HG03025 (cell line): Measurements from ENCODE around the gene PCDH12.

Source experiments
- ATAC-seq: cut with Tn5 transposase; IDR thresholded peaks from one replicate; pipeline ENCODE4 v1.9.1; 2021; ENCODE audit warnings: mild to moderate bottlenecking, moderate library complexity; ENCODE audit not compliant: unreplicated experiment, low FRiP score

Gene PCDH12

DNA sequence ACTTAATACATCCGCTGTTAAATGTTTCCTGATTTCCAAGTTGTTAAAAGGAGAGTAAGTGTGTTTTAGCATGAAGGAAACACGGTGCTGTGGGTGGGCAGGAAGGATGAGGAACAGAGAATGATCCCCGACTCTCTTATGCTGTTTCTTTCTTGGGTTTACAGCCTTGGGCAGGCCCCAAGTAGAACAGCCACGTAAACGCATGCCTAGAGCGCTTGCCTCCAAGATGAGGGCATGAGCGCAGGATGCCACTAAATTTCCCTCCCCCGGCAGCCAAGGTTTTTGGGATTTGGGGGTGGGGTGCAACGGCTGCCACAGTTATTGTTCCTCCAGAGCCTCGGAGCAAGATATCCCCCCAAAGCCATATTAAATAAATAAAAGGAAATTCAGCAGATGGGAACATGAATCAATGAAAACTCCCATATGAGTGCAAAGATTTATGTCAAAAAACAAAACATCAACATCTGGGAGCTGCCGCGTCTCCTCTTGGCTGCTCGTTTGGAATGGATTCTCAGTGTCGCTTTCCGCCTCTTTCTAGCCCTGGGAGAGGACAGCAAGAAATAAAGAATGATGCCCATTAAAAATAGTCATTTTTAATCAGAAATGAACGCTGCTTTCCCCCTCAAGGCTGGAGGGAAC is 44.3 kb downstream of the PCDH12 start:
- ATAC-seq, result no peak

DNA sequence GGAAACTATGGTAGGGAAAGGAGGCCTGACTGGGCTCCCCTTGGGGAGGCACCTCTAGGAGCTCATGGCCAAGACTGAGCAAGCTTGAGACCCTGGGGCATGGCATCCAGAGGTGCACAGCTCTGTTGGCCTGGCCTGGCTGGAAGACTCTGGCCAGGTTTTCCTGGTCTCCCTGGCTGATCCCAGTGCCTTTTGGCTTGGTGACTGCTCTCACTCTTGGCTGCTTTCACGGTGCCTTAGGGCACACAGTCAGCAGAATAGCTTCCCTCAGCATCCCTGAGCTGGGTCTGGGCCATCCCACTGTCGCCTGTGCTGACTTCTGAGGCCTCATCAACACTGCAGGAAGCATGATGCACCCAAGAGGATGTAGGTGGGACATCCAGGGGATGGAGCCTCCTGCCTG is 47.7 kb downstream of the PCDH12 start:
- no peak for ATAC-seq

DNA sequence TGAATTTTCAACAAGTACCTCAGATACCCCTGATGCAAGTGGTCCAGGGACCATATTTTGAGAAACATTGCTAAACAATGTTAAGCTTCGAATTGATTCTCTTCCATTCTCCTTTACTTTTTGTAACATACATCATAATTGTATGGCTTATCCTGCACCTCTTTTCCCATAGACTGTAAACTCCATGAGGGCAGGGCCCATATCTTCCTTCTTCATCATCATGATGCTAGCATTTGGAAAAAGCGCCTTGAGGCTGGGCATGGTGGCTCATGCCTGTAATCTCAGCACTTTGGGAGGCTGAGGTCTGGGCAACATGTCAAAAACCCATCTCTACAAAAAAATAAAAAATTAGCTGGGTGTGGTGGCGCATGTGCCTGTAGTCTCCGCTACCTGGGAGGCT is 48.8 kb downstream of the PCDH12 start:
- no peak for ATAC-seq

GRCh38 chr5:141908796-141909195 is 49.2 kb downstream of the PCDH12 start:
- ATAC-seq, result no peak

GRCh38 chr5:141906972-141907371 is 51.0 kb downstream of the PCDH12 start:
- ATAC-seq, result no peak

GRCh38 chr5:141906517-141906916 is 51.5 kb downstream of the PCDH12 start:
- no peak for ATAC-seq

GRCh38 chr5:141904551-141904950 is 53.5 kb downstream of the PCDH12 start:
- ATAC-seq, result no peak

GRCh38 chr5:141903261-141903660 is 54.7 kb downstream of the PCDH12 start:
- ATAC-seq, result no peak

GRCh38 chr5:141902015-141902814 is 55.8 kb downstream of the PCDH12 start:
- ATAC-seq, result no peak

DNA sequence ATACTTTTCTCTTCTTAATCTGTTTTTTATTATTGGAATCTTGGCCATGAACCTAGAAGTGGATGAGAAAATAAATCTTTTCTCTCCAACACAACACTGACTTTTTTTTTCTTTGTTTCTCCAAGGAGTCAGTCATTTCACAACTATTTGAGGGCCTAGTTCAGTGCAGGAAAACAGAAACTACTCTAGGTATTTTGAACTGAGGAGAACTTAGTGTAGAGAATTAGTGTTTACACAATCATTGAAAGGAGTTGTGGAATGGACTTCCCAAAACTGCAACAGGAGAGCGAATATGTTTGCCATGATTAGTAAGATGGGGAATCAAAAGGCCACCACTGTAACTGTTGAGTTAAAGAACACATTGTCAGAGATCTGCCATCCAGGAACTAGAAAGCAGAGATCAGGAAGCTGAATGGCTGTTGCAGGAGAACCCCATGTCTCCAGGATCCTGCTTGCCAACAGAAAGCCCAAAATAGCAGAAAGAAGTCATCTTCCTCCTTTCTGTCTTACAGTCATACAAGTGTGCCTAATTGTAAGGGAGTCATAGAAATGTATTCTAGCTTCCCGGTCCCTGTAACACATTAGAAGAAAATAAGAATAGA is 59.5 kb downstream of the PCDH12 start:
- no peak for ATAC-seq

DNA sequence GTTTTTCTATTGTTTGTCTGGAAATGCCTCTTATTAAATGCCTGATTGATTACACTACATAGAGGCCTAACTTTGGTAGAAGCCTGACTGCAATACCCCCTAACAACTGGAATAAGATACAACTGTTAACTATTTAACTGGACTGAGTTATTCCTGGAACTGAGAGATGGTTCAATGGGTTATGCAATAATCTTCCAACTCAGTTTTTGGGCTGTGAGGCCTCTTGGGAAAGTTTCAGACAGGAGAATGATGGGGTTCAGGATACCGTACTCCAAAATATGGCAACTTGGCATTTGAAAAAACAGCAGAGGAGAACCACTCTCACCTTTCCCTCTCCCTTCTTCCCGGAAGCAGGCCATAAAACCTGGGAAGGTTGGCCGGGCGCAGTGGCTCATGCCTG is 60.6 kb downstream of the PCDH12 start:
- no peak for ATAC-seq
